ENCODE data around the gene EXOC2. TPM values are rescaled to one million over a fixed set of nuclear protein-coding genes. Genes with fewer than 3 reads are reported as not detected.

EXOC2 gene
- total and polyA plus RNA-seq, 10 of the 15 experiments (the other 5 are each of a cell fraction or from before 2014, with no cell fraction given) = 8.7 to 32.8 (median 20.7) TPM

GRCh38 chr6:603265-603664 is 89.7 kb downstream of the EXOC2 start:
- FAIRE-seq (no peak), DNase-seq (ENCODE audit: low read depth, low spot score) (no peak), ATAC-seq (no peak)
- WGBS (ENCODE audit: insufficient coverage, insufficient replicate concordance, low lambda C conversion rate, missing lambda C conversion rate) = over 99% methylated on average over 6 of the region's 6 CpGs
- Histone ChIP-seq H3K9ac (ENCODE audit: control insufficient read depth, insufficient read depth, low read length) (no peak overlapping the region), H3K79me2 (ENCODE audit: control insufficient read depth, insufficient read depth, low read length) (no peaks in the 10 kb centered on the region), H3K27me3 (replicated peaks in 1 of 2; ENCODE audit: control insufficient read depth in 2 of 2, insufficient read depth in 2 of 2, low read length in 1 of 2) (no peaks in the 10 kb centered on the region), H3K9me3 (replicated peaks; ENCODE audit: control insufficient read depth, insufficient read depth, low read length) (peaks cover 4% of the 10 kb centered on the region), H2AFZ (ENCODE audit: control insufficient read depth, low read depth, low read length) (no peak overlapping the region), H3K4me1 (ENCODE audit: control insufficient read depth, insufficient read depth, low read length) (no peaks in the 10 kb centered on the region), H3K4me2 (ENCODE audit: control insufficient read depth, insufficient read depth) (no peak overlapping the region), H3K4me3 (no peak overlapping the region), H3K36me3 (ENCODE audit: control insufficient read depth in 2 of 2, insufficient read depth in 2 of 2, low read length in 1 of 2) (no peaks in the 10 kb centered on the region; a peak in 2 of 4 replicates), H4K20me1 (ENCODE audit: control insufficient read depth, insufficient read depth) (no peaks in the 10 kb centered on the region), H3K27ac (ENCODE audit: control insufficient read depth, insufficient read depth) (no peak overlapping the region)
- ChIA-PET SMC1A (ENCODE audit: uncharacterized antibody, unreplicated experiment) (no interaction called here), POLR2A (no interaction called here), CTCF (no interaction called here), RAD21 (ENCODE audit: unreplicated experiment) (no interaction called here)
- TF ChIP-seq RELA (IDR thresholded peaks at IDR 0.05; ENCODE audit: borderline replicate concordance, partially characterized antibody) = no peak
- TF ChIP-seq IRF3 (IDR thresholded peaks at IDR 0.05) = no peak
- TF ChIP-seq CREM (IDR thresholded peaks at IDR 0.05; ENCODE audit: low read depth) = no peak
- TF ChIP-seq NFXL1 (IDR thresholded peaks at IDR 0.05; ENCODE audit: borderline replicate concordance) = no peak
- no peak for TF ChIP-seq NFYA (IDR thresholded peaks at IDR 0.05; ENCODE audit: borderline replicate concordance, low read depth, low read length)
- in situ Hi-C loops (cut with MboI) = no loop called here
- intact Hi-C loops (cut with micrococcal nuclease; ENCODE audit: unreplicated experiment) = no loop called here
- BruUV-seq (replicated peaks) = no TSS peak
